DMS114 treated with DMSO at 0.1 percent for 48 hours (cell line): ENCODE measurements around the gene ZSWIM3.

Experiments
- DNase-seq: peaks from one replicate; lab custom pipeline; 2025; ENCODE audit not compliant: unreplicated experiment; lab: John Stamatoyannopoulos, UW

Gene ZSWIM3

DNA sequence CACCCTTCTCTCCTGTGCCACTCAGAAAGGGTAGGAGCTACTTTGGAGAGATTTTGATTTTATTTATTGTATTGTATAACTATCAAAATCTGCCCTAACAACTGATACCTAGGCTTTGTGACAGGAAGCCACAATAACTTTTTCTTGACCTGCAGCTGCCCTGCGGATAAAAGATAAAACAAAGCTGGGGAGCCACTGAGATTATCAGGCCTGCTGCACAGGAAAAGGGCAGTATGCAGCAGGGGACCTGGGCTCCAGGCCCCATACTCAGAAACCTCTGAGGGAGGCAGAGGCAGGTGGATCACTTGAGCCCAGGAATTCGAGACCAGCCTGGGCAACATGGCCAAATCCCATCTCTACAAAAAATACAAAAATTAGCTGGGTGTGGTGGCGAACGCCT is 24.8 kb upstream of the ZSWIM3 start:
- no peak for DNase-seq

- DNase-seq = peak; percentile 61
Observed at GRCh38 chr20:45833030-45833882, 24.2 kb upstream of the ZSWIM3 start, which contains the start of gene SNX21. Gene SNX21, plus strand, starts transcription at chr20:45833799. Its CDS starts 121 bp downstream, at chr20:45833920.

- DNase-seq = peak; percentile 48
Observed at GRCh38 chr20:45833883-45834796, 23.3 kb upstream of the ZSWIM3 start.

DNA sequence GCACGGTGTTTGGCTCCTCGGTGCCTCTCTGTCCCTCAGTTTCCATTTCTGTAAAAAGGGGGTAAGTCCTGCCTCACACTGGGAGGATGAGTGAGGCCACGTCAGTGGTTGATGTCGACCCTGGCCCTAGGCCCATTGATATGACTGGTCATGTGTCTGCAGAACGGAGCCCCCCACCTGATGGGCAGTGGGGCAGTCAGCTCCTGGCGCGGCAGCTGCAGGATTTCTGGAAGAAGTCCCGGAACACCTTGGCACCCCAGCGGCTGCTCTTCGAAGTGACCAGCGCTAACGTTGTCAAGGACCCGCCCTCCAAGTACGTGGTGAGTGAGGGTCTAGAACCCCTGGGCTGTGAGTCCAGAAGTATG is 22.6 kb upstream of the ZSWIM3 start:
- no peak for DNase-seq

- DNase-seq = no peak
Observed at GRCh38 chr20:45835329-45835765, 22.1 kb upstream of the ZSWIM3 start.

- DNase-seq = no peak
Observed at GRCh38 chr20:45835825-45836224, 21.6 kb upstream of the ZSWIM3 start.

GRCh38 chr20:45836841-45837240 is 20.6 kb upstream of the ZSWIM3 start:
- no peak for DNase-seq

DNA sequence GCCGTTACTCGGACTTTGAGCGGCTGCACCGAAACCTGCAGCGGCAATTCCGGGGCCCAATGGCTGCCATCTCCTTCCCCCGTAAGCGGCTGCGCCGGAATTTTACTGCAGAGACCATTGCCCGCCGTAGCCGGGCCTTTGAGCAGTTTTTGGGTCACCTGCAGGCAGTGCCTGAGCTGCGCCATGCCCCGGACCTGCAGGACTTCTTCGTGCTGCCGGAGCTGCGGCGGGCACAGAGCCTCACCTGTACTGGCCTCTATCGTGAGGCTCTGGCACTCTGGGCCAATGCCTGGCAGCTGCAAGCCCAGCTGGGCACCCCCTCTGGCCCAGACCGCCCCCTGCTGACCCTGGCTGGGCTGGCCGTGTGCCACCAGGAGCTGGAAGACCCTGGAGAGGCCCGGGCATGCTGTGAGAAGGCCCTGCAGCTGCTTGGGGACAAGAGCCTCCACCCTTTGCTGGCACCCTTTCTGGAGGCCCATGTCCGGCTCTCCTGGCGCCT is 16.7 kb upstream of the ZSWIM3 start:
- no peak for DNase-seq

DNA sequence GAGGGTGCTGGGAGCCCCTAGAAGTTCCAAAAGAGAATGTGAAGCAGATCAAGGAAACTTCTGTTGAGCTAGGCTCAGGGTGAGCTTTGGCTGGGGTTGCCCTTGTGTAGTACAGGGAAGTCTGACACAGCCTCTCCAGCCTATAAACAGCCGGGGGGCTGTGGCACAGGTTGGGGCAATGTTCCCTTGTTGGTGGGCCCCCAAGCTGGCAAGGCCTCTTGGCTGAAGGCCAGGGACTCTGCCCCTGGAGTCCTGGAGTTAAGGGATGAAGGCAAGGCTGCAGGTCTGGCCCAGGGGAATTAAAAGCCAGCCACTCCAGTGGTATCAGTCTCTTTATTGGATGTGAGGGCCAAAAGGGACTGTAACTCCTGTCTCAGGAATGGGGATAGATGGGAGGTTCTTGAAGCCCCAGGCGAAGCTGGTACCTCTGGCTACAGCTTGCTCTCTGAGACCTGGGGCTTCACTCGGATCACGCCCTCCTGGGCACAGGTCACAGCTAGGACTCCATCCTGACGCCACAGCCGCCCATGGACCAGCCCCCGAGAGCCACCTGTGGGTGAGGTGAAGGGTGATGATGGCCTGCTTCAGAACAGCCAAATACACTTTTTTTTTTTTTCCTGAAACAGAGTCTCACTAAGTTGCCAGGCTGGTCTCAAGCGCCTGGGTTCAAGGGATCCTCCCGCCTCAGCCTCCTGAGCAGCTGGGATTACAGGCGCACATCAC is 15.8 kb upstream of the ZSWIM3 start:
- no peak for DNase-seq

DNA sequence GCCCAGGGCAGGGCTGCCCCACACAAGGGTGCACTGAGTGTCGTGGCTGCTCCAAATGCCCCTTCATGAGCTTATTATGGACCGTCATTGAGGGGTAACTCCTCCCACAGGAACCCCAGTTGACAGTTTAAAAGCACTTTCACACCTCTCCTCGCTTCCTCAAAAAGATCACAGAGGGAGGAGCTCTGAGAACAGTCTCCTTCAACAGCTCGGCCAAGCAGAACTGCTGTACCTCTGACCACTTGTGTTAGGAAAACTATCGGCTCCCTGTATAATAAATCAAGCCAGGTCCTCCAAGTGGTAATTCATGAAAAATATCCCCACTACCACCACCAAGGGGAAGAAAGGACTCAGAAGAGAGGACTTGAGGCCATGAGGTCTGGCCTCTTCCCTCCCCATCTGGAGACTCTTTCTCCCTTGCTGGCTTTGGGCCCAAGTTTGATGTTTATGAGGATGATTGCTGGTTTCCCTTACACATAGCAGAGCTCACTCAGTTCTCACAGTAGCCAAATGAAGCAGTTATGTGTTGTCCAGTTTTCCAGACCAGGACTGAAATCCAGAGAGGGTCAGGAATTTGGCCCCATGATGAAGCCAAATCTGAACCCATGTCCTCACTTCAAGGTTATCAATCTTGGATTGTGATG is 15.1 kb upstream of the ZSWIM3 start:
- no peak for DNase-seq

- no peak for DNase-seq
Observed at GRCh38 chr20:45843506-45843905, 13.9 kb upstream of the ZSWIM3 start.

DNA sequence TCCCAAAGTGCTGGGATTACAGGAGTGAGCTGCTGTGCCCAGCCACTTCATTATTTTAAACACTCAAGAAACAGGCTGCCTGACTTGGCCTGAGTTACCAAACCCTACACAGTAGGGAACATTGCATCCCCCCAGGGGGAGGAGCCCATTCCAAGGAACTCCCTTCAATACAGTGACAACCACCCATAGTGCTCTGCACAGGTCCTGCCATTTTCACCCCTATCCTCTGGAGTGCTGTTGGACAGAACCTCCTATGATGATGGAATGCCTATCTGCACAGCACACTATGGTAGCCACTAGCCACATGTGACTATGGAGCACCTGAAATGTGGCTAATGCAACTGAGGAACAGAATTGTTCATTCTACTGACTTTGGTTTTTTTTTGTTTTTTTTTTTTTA is 12.0 kb upstream of the ZSWIM3 start:
- no peak for DNase-seq

DNA sequence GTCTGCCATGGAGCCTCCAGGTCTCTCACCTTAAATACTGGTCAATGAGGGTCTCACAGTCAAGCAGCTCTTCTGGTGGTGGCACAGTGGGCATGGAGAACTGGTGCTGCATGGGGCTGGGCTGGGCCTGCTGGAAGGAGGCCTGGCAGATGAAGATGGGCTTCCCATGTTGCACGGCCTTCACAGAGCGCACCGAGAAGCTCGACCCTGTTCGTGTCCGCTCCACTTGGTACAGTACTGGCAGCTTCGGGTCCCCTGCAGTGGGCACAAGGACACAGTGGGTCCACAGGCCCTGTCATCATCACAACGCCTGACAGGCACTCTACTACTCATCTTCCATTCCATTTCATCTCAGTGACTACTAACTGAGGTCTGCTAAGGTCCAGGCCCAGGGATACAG is 9.0 kb upstream of the ZSWIM3 start:
- DNase-seq = no peak

DNA sequence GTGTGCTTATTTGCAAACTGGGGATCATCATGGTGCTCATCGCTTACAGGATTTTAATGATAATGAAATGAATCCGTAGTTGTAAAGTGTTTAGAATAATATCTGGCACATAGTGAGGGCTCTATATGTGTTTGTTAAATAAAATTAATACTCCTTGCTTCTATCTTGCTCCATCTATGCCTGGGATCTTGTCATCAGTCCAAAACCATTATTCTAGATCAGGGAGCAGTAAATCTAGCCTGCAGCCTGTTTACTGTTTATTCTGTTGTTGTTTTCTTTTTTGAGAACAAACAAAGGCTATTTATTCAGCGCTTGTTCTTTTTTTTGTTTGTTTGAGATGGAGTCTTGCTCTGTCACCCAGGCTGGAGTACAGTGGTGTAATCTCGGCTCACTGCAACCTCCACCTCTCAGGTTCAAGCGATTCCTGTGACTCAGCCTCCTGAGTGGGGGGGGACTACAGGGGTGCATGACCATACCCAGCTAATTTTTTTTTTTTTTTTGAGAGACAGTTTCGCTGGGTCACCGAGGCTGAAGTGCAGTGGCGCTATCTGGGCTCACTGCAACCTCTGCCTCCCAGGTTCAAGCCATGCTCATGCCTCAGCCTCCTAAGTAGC is 8.3 kb upstream of the ZSWIM3 start:
- DNase-seq = no peak

- DNase-seq = no peak
Observed at GRCh38 chr20:45850238-45850637, 7.2 kb upstream of the ZSWIM3 start.

- DNase-seq = no peak
Observed at GRCh38 chr20:45850926-45851325, 6.5 kb upstream of the ZSWIM3 start.

- no peak for DNase-seq
Observed at GRCh38 chr20:45851501-45851900, 5.9 kb upstream of the ZSWIM3 start.

DNA sequence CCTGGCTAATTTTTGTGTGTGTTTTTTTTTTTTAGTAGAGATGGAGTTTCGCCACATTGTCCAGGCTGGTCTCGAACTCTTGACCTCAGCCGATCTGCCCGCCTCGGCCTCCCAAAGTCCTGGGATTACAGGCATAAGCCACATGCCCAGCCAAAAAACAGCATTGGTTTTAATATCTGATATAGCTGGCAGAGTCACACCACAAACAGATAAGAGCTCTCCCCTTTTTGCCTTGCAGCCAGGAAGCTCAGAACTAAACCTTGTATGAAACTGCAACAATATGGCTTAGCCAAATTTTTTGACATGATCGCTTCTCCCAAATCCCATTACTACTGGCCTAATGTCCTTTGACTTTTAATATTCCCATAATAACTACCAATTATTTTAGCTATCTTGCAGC is 5.1 kb upstream of the ZSWIM3 start:
- no peak for DNase-seq

DNA sequence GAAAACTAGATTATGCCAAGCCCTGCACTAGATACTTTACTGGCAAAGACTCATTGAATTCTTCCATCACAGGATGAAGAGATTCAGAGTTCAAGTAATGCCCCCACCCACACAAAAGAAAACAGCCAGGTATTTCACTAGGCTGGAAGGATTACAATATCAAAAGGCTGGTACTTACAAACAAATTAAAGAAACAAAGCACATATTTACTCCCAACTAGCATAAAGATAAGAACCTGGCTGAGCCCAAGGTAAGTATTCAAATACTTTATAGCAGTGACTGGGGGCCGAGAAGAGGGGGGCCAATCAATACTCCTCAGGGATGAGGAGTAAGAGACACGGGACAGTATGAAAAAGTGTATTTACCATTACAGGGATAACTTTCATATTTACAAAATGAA is 3.9 kb upstream of the ZSWIM3 start:
- DNase-seq = no peak

DNA sequence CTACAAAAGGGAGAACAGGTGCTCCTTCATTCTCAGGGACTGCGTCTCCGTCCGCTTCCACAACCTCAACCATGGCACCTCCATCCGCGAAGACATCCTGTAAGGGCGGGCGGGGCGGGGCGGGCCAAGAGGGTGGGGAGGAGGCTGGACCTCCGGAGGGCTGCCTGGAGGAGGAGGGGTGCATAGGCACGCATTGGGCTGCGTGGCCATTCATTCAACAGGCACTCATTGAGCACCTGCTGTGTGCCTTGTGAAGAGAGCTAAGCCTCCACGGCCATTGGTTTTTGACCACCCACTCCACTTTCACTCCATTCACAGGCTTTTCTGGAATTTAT is 435 bp downstream of the ZSWIM3 start:
- DNase-seq = no peak
